ENCODE data around the gene FAM174B.

DNA sequence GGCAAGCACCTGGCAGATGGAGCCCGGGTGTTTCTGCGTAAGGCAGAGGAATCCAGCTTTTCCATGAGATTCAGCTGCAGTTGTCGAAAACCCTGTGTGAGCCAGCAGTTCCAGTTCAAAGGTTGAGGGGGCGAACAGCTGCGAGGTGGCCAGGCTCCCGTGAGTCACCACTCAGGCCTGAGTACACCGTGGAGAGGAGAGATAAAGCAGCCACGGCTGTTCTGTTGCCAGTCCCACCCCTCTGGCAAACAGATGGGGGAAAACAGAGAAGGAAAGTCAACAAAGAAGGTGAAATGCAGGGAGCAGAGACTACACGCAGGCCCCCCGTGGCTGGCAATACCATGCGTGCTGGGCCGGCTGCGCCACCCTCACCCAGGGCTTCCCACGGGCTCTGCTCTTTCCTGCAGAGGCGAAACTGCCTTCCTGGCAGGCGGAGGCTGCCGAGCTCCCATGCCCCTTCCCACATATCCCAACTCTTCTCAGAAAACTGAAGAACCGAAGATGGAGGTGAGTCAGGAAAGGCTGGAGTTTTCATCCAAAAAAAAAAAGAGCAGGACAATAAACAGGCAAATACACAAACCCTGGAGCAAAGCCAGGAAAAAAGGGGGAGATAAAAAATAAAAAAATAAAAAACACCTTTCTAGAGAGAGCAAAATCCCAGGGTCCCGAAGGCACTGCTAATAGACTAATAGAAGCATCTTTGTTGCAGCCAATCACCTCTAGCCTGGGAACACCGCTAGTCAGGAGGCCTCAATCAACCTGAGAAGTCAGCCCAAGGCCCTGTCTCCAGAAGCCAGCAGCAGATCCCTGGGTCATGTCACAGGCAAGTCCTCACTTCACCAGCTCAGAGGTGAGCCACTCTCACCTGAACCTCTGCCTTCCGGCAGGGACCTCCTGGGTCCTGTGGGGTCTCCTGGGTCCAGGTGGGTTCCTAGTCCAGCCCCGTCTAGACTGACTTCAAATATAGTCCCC, 37.7 kb downstream of the FAM174B start:
- TF ChIP-seq EZH2 (IDR thresholded peaks at IDR 0.05; ENCODE audit: borderline replicate concordance): no peak
- TF ChIP-seq, protein P1, sequence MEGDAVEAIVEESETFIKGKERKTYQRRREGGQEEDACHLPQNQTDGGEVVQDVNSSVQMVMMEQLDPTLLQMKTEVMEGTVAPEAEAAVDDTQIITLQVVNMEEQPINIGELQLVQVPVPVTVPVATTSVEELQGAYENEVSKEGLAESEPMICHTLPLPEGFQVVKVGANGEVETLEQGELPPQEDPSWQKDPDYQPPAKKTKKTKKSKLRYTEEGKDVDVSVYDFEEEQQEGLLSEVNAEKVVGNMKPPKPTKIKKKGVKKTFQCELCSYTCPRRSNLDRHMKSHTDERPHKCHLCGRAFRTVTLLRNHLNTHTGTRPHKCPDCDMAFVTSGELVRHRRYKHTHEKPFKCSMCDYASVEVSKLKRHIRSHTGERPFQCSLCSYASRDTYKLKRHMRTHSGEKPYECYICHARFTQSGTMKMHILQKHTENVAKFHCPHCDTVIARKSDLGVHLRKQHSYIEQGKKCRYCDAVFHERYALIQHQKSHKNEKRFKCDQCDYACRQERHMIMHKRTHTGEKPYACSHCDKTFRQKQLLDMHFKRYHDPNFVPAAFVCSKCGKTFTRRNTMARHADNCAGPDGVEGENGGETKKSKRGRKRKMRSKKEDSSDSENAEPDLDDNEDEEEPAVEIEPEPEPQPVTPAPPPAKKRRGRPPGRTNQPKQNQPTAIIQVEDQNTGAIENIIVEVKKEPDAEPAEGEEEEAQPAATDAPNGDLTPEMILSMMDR (IDR thresholded peaks at IDR 0.05; ENCODE audit: poor library complexity): no peak
